ENCODE measurements around the gene TRIP4.
"Not testable (repeated sequence)": the region's sequence is repeated elsewhere in the genome, so short reads cannot be mapped to it uniquely, and the experiment has no call there.

Gene TRIP4

GRCh38 chr15:64387562-64388168, at the start of gene TRIP4:
TRIP4 (plus strand) TSS chr15:64387836; CDS start chr15:64387864, 28 bp downstream.
- DNase-seq (peak; percentile 96), ATAC-seq (replicated peaks) (peak; percentile 99)
- no peaks in the 10 kb centered on the region for H3K27me3 Mint-ChIP-seq
- peak within 1 kb of the TSS; percentile 93 to 95 for H3K4me3 Mint-ChIP-seq
- peaks cover 10 to 22% of the 10 kb centered on the region in 2 donors for H3K4me1 Mint-ChIP-seq
- peaks cover 0 to 1% of the 10 kb centered on the region in 2 donors for H3K9me3 Mint-ChIP-seq
- H3K27ac Mint-ChIP-seq, result peak within 1 kb of the TSS; percentile 95
- H3K36me3 Mint-ChIP-seq, result peaks cover 4 to 19% of the 10 kb centered on the region in 2 donors

GRCh38 chr15:64340355-64340754, 47.3 kb upstream of the TRIP4 start:
- ATAC-seq (replicated peaks) (no peak), DNase-seq (no peak)
- Mint-ChIP-seq H3K9me3 (no peaks in the 10 kb centered on the region), H3K4me1 (peaks cover 5 to 9% of the 10 kb centered on the region in 2 donors), H3K27ac (no peak overlapping the region), H3K4me3 (no peak overlapping the region), H3K27me3 (no peaks in the 10 kb centered on the region), H3K36me3 (peaks cover 0 to 16% of the 10 kb centered on the region in 2 donors)

GRCh38 chr15:64341961-64342360, 45.7 kb upstream of the TRIP4 start:
- DNase-seq (no peak), ATAC-seq (replicated peaks) (no peak)
- Mint-ChIP-seq H3K4me1 (peaks cover 0 to 7% of the 10 kb centered on the region in 2 donors), H3K36me3 (peaks cover 5 to 16% of the 10 kb centered on the region in 2 donors), H3K4me3 (no peak overlapping the region), H3K27me3 (no peaks in the 10 kb centered on the region), H3K9me3 (no peaks in the 10 kb centered on the region), H3K27ac (no peak overlapping the region)

- no peaks in the 10 kb centered on the region for H3K27me3 Mint-ChIP-seq
- ATAC-seq (replicated peaks), result no peak
- peaks cover 5 to 7% of the 10 kb centered on the region in 2 donors for H3K4me1 Mint-ChIP-seq
- H3K4me3 Mint-ChIP-seq, result no peak overlapping the region
- H3K36me3 Mint-ChIP-seq, result peaks cover 11 to 23% of the 10 kb centered on the region in 2 donors
- peak overlapping the region; percentile 70 for H3K27ac Mint-ChIP-seq
- no peak for DNase-seq
- no peaks in the 10 kb centered on the region for H3K9me3 Mint-ChIP-seq
Observed at GRCh38 chr15:64343222-64343621, 44.4 kb upstream of the TRIP4 start.

- no peak overlapping the region for H3K27ac Mint-ChIP-seq
- H3K4me3 Mint-ChIP-seq, result no peak overlapping the region
- no peaks in the 10 kb centered on the region for H3K9me3 Mint-ChIP-seq
- peaks cover 16 to 24% of the 10 kb centered on the region in 2 donors for H3K36me3 Mint-ChIP-seq
- DNase-seq, result no peak
- peaks cover 5 to 7% of the 10 kb centered on the region in 2 donors for H3K4me1 Mint-ChIP-seq
- no peak for ATAC-seq (replicated peaks)
- H3K27me3 Mint-ChIP-seq, result no peaks in the 10 kb centered on the region
Observed at GRCh38 chr15:64343841-64344240, 43.8 kb upstream of the TRIP4 start.

- no peak overlapping the region for H3K4me3 Mint-ChIP-seq
- no peak for DNase-seq
- H3K36me3 Mint-ChIP-seq, result peaks cover 20 to 28% of the 10 kb centered on the region in 2 donors
- H3K4me1 Mint-ChIP-seq, result peaks cover 7 to 9% of the 10 kb centered on the region in 2 donors
- no peaks in the 10 kb centered on the region for H3K9me3 Mint-ChIP-seq
- H3K27me3 Mint-ChIP-seq, result no peaks in the 10 kb centered on the region
- ATAC-seq (replicated peaks), result no peak
- peak overlapping the region; percentile 5 for H3K27ac Mint-ChIP-seq
Observed at GRCh38 chr15:64344651-64345294, 42.9 kb upstream of the TRIP4 start.

- H3K27ac Mint-ChIP-seq; H3K4me3 Mint-ChIP-seq; H3K27me3 Mint-ChIP-seq; DNase-seq; H3K4me1 Mint-ChIP-seq; ATAC-seq (replicated peaks); H3K9me3 Mint-ChIP-seq: not testable (repeated sequence)
- H3K36me3 Mint-ChIP-seq, result peaks cover 20 to 30% of the 10 kb centered on the region in 2 donors
Observed at GRCh38 chr15:64346242-64346641, 41.4 kb upstream of the TRIP4 start.

- no peak for DNase-seq
- H3K9me3 Mint-ChIP-seq, result no peaks in the 10 kb centered on the region
- peaks cover 7% of the 10 kb centered on the region in 2 donors for H3K4me1 Mint-ChIP-seq
- H3K4me3 Mint-ChIP-seq, result no peak overlapping the region
- H3K27me3 Mint-ChIP-seq, result no peaks in the 10 kb centered on the region
- H3K36me3 Mint-ChIP-seq, result peaks cover 20 to 23% of the 10 kb centered on the region in 2 donors
- H3K27ac Mint-ChIP-seq, result no peak overlapping the region
- ATAC-seq (replicated peaks), result no peak
Observed at GRCh38 chr15:64348455-64348854, 39.2 kb upstream of the TRIP4 start.

- Mint-ChIP-seq H3K27me3 (no peaks in the 10 kb centered on the region), H3K4me3 (no peak overlapping the region), H3K36me3 (peaks cover 20 to 22% of the 10 kb centered on the region in 2 donors), H3K9me3 (no peaks in the 10 kb centered on the region), H3K27ac (peak overlapping the region; percentile 7), H3K4me1 (peaks cover 6 to 7% of the 10 kb centered on the region in 2 donors)
- ATAC-seq (replicated peaks) (no peak), DNase-seq (no peak)
Observed at GRCh38 chr15:64349375-64349774, 38.3 kb upstream of the TRIP4 start.

GRCh38 chr15:64351265-64351664, 36.4 kb upstream of the TRIP4 start:
- no peak for DNase-seq
- no peak overlapping the region for H3K27ac Mint-ChIP-seq
- H3K4me3 Mint-ChIP-seq, result no peak overlapping the region
- H3K27me3 Mint-ChIP-seq, result no peaks in the 10 kb centered on the region
- H3K9me3 Mint-ChIP-seq, result no peaks in the 10 kb centered on the region
- peaks cover 12 to 18% of the 10 kb centered on the region in 2 donors for H3K4me1 Mint-ChIP-seq
- peaks cover 22% of the 10 kb centered on the region in 2 donors for H3K36me3 Mint-ChIP-seq
- ATAC-seq (replicated peaks), result no peak

GRCh38 chr15:64354688-64355344, 32.8 kb upstream of the TRIP4 start:
- Mint-ChIP-seq H3K4me3 (peak overlapping the region; percentile 88 to 98), H3K36me3 (peaks cover 2 to 3% of the 10 kb centered on the region in 2 donors), H3K27ac (peak overlapping the region; percentile 95), H3K9me3 (no peaks in the 10 kb centered on the region), H3K27me3 (no peaks in the 10 kb centered on the region), H3K4me1 (peaks cover 13 to 19% of the 10 kb centered on the region in 2 donors)
- no peak for DNase-seq
- ATAC-seq (replicated peaks), result no peak

- peak; percentile 50 to 51 for ATAC-seq (replicated peaks)
- Mint-ChIP-seq H3K4me1 (peaks cover 13 to 19% of the 10 kb centered on the region in 2 donors), H3K27me3 (no peaks in the 10 kb centered on the region), H3K36me3 (peaks cover 2 to 3% of the 10 kb centered on the region in 2 donors), H3K9me3 (no peaks in the 10 kb centered on the region), H3K27ac (peak overlapping the region; percentile 95), H3K4me3 (peak overlapping the region; percentile 88 to 98)
- no peak for DNase-seq
Observed at GRCh38 chr15:64355348-64355943, 32.2 kb upstream of the TRIP4 start.

- no peaks in the 10 kb centered on the region for H3K27me3 Mint-ChIP-seq
- H3K4me3 Mint-ChIP-seq, result peak within 1 kb of the TSS; percentile 88 to 98
- peak within 1 kb of the TSS; percentile 95 for H3K27ac Mint-ChIP-seq
- peaks cover 13 to 19% of the 10 kb centered on the region in 2 donors for H3K4me1 Mint-ChIP-seq
- DNase-seq, result peak; percentile 91
- ATAC-seq (replicated peaks), result peak; percentile 99
- peaks cover 2 to 3% of the 10 kb centered on the region in 2 donors for H3K36me3 Mint-ChIP-seq
- H3K9me3 Mint-ChIP-seq, result no peaks in the 10 kb centered on the region
Observed at GRCh38 chr15:64355944-64356709, 31.5 kb upstream of the TRIP4 start, which contains the start of gene CSNK1G1. CSNK1G1 (minus strand) TSS chr15:64356173; CDS start chr15:64300499, 55,674 bp downstream.

GRCh38 chr15:64356710-64357040, 31.0 kb upstream of the TRIP4 start:
- no peak for DNase-seq
- Mint-ChIP-seq H3K4me3 (peak overlapping the region; percentile 88 to 98), H3K27me3 (no peaks in the 10 kb centered on the region), H3K9me3 (no peaks in the 10 kb centered on the region), H3K36me3 (peaks cover 0 to 2% of the 10 kb centered on the region in 2 donors), H3K4me1 (peaks cover 12 to 19% of the 10 kb centered on the region in 2 donors), H3K27ac (peak overlapping the region; percentile 95)
- ATAC-seq (replicated peaks), result no peak

All from stimulated activated naive B cell treated with anti-CD40 and anti-IgM and Interleukin-4, amounts not matched to agents 10 μg/mL and 1 μg/mL and 100 μg/mL, for 72 hours (primary cell).